KOPT-K1 (cell line): ENCODE measurements around the gene PTPN11.

Experiments
- H3K27ac ChIP-seq: fragments of 200-600 bp; sonication (generic); 2 replicates; pipeline ENCODE4 v1.5.1; 2016; ENCODE audit warnings: antibody characterized with exemption, mild to moderate bottlenecking, low read depth, low read length; ENCODE audit not compliant: poor library complexity, severe bottlenecking
- H3K36me3 ChIP-seq: fragments of 200-600 bp; sonication (generic); 2 replicates; pipeline ENCODE4 v1.5.1; 2017; ENCODE audit warnings: antibody characterized with exemption, mild to moderate bottlenecking, low read length, moderate library complexity; ENCODE audit not compliant: insufficient read depth
- H3K9me3 ChIP-seq: fragments of 200-600 bp; sonication (generic); 2 replicates; pipeline ENCODE4 v1.5.1; 2017; ENCODE audit warnings: antibody characterized with exemption, low read length, mild to moderate bottlenecking; ENCODE audit not compliant: insufficient read depth, poor library complexity, severe bottlenecking

PTPN11 gene

GRCh38 chr12:112551681-112552080 is 132.9 kb downstream of the PTPN11 start:
- H3K36me3 ChIP-seq: no peaks in the 10 kb centered on the region
- H3K27ac ChIP-seq: no peak overlapping the region

GRCh38 chr12:112555621-112556233 is 137.0 kb downstream of the PTPN11 start:
- Histone ChIP-seq H3K27ac (no peak overlapping the region), H3K36me3 (no peaks in the 10 kb centered on the region), H3K9me3 (peaks cover 2% of the 10 kb centered on the region)

More at GRCh38 chr12:112551681-112552080, 132.9 kb downstream of the PTPN11 start:
- no peaks in the 10 kb centered on the region for H3K9me3 ChIP-seq

- Histone ChIP-seq H3K36me3 (no peaks in the 10 kb centered on the region), H3K9me3 (peaks cover 8% of the 10 kb centered on the region), H3K27ac (no peak overlapping the region)
Observed at GRCh38 chr12:112557951-112558630, 139.3 kb downstream of the PTPN11 start.
